D341Med (cell line): ENCODE measurements around the gene CYP21A2.
"Not testable (repeated sequence)": the region's sequence is repeated elsewhere in the genome, so short reads cannot be mapped to it uniquely, and the experiment has no call there.

Source experiments
- DNase-seq: peaks from one replicate; pipeline ENCODE4 v3.0.0; 2012; ENCODE audit warnings: low spot score

Gene CYP21A2

GRCh38 chr6:32037598-32038524, at the start of gene CYP21A2:
Gene CYP21A2, plus strand, starts transcription at chr6:32038415. Its CDS starts 8 bp downstream, at chr6:32038423.
- not testable (repeated sequence) for DNase-seq

GRCh38 chr6:31989363-31989762, 48.9 kb upstream of the CYP21A2 start:
- DNase-seq, result not testable (repeated sequence)

- DNase-seq, result not testable (repeated sequence)
Observed at GRCh38 chr6:31994421-31994820, 43.8 kb upstream of the CYP21A2 start.

- DNase-seq, result not testable (repeated sequence)
Observed at GRCh38 chr6:31996385-31996784, 41.8 kb upstream of the CYP21A2 start.

- DNase-seq, result not testable (repeated sequence)
Observed at GRCh38 chr6:32002546-32003268, 35.5 kb upstream of the CYP21A2 start.

GRCh38 chr6:32003301-32003700, 34.9 kb upstream of the CYP21A2 start:
- not testable (repeated sequence) for DNase-seq

- DNase-seq, result not testable (repeated sequence)
Observed at GRCh38 chr6:32004393-32004792, 33.8 kb upstream of the CYP21A2 start.

GRCh38 chr6:32004864-32005537, 33.2 kb upstream of the CYP21A2 start:
- not testable (repeated sequence) for DNase-seq

- DNase-seq, result not testable (repeated sequence)
Observed at GRCh38 chr6:32005538-32005880, 32.7 kb upstream of the CYP21A2 start.

GRCh38 chr6:32005991-32006529, 32.2 kb upstream of the CYP21A2 start:
- not testable (repeated sequence) for DNase-seq

GRCh38 chr6:32007086-32007485, 31.1 kb upstream of the CYP21A2 start:
- DNase-seq, result not testable (repeated sequence)

GRCh38 chr6:32008037-32008436, 30.2 kb upstream of the CYP21A2 start:
- DNase-seq, result not testable (repeated sequence)

GRCh38 chr6:32008616-32009015, 29.6 kb upstream of the CYP21A2 start:
- DNase-seq, result peak; percentile 29

- DNase-seq, result not testable (repeated sequence)
Observed at GRCh38 chr6:32009537-32009936, 28.7 kb upstream of the CYP21A2 start.

- DNase-seq, result not testable (repeated sequence)
Observed at GRCh38 chr6:32010856-32011530, 27.2 kb upstream of the CYP21A2 start.

- not testable (repeated sequence) for DNase-seq
Observed at GRCh38 chr6:32012941-32013617, 25.1 kb upstream of the CYP21A2 start.

GRCh38 chr6:32013738-32014137, 24.5 kb upstream of the CYP21A2 start:
- not testable (repeated sequence) for DNase-seq

- DNase-seq, result not testable (repeated sequence)
Observed at GRCh38 chr6:32014547-32014946, 23.7 kb upstream of the CYP21A2 start, which contains the start of gene C4B. Gene C4B, plus strand, starts transcription at chr6:32014795. Its CDS starts 51 bp downstream, at chr6:32014846.

GRCh38 chr6:32022100-32022499, 16.1 kb upstream of the CYP21A2 start:
- not testable (repeated sequence) for DNase-seq

- DNase-seq, result not testable (repeated sequence)
Observed at GRCh38 chr6:32028631-32029030, 9.6 kb upstream of the CYP21A2 start.

GRCh38 chr6:32029553-32029952, 8.7 kb upstream of the CYP21A2 start:
- not testable (repeated sequence) for DNase-seq
